Superior temporal gyrus (tissue), 1 donor: ENCODE data around the gene WDFY3.
"Not testable (repeated sequence)": the region's sequence is repeated elsewhere in the genome, so short reads cannot be mapped to it uniquely, and the experiment has no call there.

Source experiments
- DNase-seq: peaks from one replicate; pipeline ENCODE4 v3.0.0-alpha.2; 2016; ENCODE audit errors: extremely low spot score

The WDFY3 gene

GRCh38 chr4:84862064-84862463, 104.4 kb downstream of the WDFY3 start:
- no peak for DNase-seq

- no peak for DNase-seq
These were observed 109.2 kb downstream of the WDFY3 start for GRCh38 chr4:84857296-84857695.

GRCh38 chr4:84856468-84857049, 109.9 kb downstream of the WDFY3 start:
- peak; percentile 51 for DNase-seq

- peak; percentile 85 for DNase-seq
These were observed 110.7 kb downstream of the WDFY3 start for GRCh38 chr4:84855774-84856173.

- DNase-seq, result peak; percentile 81
These were observed 114.4 kb downstream of the WDFY3 start for GRCh38 chr4:84852081-84852480.

- DNase-seq, result no peak
These were observed 117.3 kb downstream of the WDFY3 start for GRCh38 chr4:84849051-84849640.

- DNase-seq, result no peak
These were observed 118.1 kb downstream of the WDFY3 start for GRCh38 chr4:84848432-84848831.

- DNase-seq, result peak; percentile 57
These were observed 118.5 kb downstream of the WDFY3 start for GRCh38 chr4:84847978-84848377.

GRCh38 chr4:84846985-84847384, 119.5 kb downstream of the WDFY3 start:
- no peak for DNase-seq

- no peak for DNase-seq
These were observed 125.1 kb downstream of the WDFY3 start for GRCh38 chr4:84841435-84841834.

GRCh38 chr4:84837751-84838150, 128.7 kb downstream of the WDFY3 start:
- no peak for DNase-seq

GRCh38 chr4:84829633-84830032, 136.9 kb downstream of the WDFY3 start:
- not testable (repeated sequence) for DNase-seq

- no peak for DNase-seq
These were observed 139.8 kb downstream of the WDFY3 start for GRCh38 chr4:84826681-84827080.

- DNase-seq, result no peak
These were observed 140.7 kb downstream of the WDFY3 start for GRCh38 chr4:84825701-84826341.

- DNase-seq, result no peak
These were observed 145.4 kb downstream of the WDFY3 start for GRCh38 chr4:84821064-84821463.

- peak; percentile 33 for DNase-seq
These were observed 152.3 kb downstream of the WDFY3 start for GRCh38 chr4:84814094-84814750.

GRCh38 chr4:84809946-84810345, 156.5 kb downstream of the WDFY3 start:
- DNase-seq, result peak; percentile 70

GRCh38 chr4:84808332-84808731, 158.2 kb downstream of the WDFY3 start:
- peak; percentile 40 for DNase-seq

GRCh38 chr4:84806541-84806940, 159.9 kb downstream of the WDFY3 start:
- not testable (repeated sequence) for DNase-seq

GRCh38 chr4:84804136-84804535, 162.4 kb downstream of the WDFY3 start:
- peak; percentile 80 for DNase-seq

- DNase-seq, result no peak
These were observed 162.8 kb downstream of the WDFY3 start for GRCh38 chr4:84803720-84804119.

GRCh38 chr4:84803116-84803515, 163.4 kb downstream of the WDFY3 start:
- no peak for DNase-seq

GRCh38 chr4:84800256-84800655, 166.2 kb downstream of the WDFY3 start:
- DNase-seq, result no peak
